Measurements from ENCODE around the gene KCNMB1. TPM values are rescaled to one million over a fixed set of nuclear protein-coding genes. Genes with fewer than 3 reads are reported as not detected.

KCNMB1 gene
- polyA plus RNA-seq, 1 experiment, result 0.04 TPM

DNA sequence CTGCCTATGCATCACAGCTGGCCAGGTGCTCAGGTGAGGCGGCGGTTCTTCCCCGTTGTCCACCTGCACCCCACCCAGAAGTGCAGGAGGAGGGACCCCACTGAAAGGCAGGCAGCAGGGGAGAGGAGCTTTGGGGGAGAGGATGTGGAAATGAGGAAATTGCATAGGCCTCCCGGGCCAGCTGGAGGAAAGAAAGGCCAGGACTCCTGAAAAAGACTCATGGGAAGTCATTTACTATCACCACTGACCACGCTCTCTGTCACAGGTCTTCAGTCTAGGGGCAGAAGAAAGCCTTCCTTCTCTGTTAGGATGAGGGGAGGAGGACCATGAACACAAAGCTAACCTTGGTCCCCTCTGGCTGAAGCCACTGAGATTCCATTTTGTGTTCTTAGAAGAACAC lies 28.1 kb downstream of the KCNMB1 start:
- Histone ChIP-seq H3K4me3 (ENCODE audit: low read depth, low read length) (no peak overlapping the region), H3K27me3 (ENCODE audit: control insufficient read depth, insufficient read depth, low read length) (no peaks in the 10 kb centered on the region), H3K36me3 (ENCODE audit: control insufficient read depth, insufficient read depth, low read length) (no peaks in the 10 kb centered on the region)
- ChIA-PET CTCF (no interaction called here), POLR2A (no interaction called here)
- no peak for DNase-seq (ENCODE audit: low read depth)
- TF ChIP-seq, protein P1, sequence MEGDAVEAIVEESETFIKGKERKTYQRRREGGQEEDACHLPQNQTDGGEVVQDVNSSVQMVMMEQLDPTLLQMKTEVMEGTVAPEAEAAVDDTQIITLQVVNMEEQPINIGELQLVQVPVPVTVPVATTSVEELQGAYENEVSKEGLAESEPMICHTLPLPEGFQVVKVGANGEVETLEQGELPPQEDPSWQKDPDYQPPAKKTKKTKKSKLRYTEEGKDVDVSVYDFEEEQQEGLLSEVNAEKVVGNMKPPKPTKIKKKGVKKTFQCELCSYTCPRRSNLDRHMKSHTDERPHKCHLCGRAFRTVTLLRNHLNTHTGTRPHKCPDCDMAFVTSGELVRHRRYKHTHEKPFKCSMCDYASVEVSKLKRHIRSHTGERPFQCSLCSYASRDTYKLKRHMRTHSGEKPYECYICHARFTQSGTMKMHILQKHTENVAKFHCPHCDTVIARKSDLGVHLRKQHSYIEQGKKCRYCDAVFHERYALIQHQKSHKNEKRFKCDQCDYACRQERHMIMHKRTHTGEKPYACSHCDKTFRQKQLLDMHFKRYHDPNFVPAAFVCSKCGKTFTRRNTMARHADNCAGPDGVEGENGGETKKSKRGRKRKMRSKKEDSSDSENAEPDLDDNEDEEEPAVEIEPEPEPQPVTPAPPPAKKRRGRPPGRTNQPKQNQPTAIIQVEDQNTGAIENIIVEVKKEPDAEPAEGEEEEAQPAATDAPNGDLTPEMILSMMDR (IDR thresholded peaks at IDR 0.05; ENCODE audit: insufficient read depth, low read depth, low read length), result no peak

DNA sequence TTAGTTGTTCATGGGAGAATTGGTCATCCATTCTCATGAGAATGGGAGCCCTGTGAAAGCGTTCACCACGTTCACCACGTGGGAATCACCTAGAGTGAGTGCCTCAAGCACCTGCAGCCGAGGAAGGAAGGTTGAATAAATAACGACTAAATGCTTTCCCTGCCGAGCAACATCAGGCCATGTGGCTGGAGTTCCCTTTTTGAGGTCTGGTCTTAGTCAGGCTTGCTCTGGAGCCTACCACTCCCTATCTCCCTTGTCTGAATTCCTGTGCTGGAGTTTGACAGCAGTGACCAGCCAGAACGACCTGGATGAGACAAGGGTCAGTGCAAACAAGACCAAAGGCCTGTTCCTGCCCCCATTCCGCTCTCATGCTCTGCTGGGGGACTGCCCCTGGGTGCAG lies 28.5 kb downstream of the KCNMB1 start:
- POLR2A ChIA-PET, result no interaction called here
- Histone ChIP-seq H3K27me3 (ENCODE audit: control insufficient read depth, insufficient read depth, low read length) (no peaks in the 10 kb centered on the region), H3K36me3 (ENCODE audit: control insufficient read depth, insufficient read depth, low read length) (no peaks in the 10 kb centered on the region), H3K4me3 (ENCODE audit: low read depth, low read length) (no peak overlapping the region)
- CTCF ChIA-PET, result no interaction called here
- TF ChIP-seq, protein P1 (IDR thresholded peaks at IDR 0.05; ENCODE audit: insufficient read depth, low read depth, low read length), result no peak
- DNase-seq (ENCODE audit: low read depth), result no peak

DNA sequence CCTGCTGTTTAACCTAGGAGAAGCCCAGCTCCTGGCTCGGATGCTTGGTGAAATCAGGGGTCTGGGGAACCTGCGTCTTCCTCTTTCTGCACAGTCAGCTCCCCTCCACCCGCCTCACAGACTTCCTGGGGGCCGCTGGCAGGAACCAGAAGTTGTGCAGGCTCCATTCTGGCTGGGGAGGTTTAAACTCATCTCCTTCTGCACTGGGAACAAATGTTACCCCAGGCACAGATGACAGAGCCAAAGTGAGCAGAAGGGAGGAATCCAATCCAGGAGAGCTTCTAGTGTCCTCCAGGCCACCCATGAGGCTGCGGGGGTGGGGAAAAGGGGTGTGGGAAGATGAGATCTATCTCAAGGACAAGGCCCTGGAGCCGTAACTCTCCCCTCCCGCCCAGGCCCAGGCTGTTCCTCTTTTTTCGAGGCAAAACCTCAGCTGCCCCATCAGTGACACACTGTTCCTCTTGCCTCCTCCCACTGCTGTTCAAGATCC lies 31.2 kb downstream of the KCNMB1 start:
- DNase-seq (ENCODE audit: low read depth), result no peak
- CTCF ChIA-PET, result no interaction called here
- Histone ChIP-seq H3K4me3 (ENCODE audit: low read depth, low read length) (no peak overlapping the region), H3K36me3 (ENCODE audit: control insufficient read depth, insufficient read depth, low read length) (no peaks in the 10 kb centered on the region), H3K27me3 (ENCODE audit: control insufficient read depth, insufficient read depth, low read length) (0 out of 2 replicates have a peak, but pooled peaks cover 2% of the 10 kb centered on the region)
- TF ChIP-seq, protein P1 (IDR thresholded peaks at IDR 0.05; ENCODE audit: insufficient read depth, low read depth, low read length), result no peak
- POLR2A ChIA-PET, result no interaction called here

DNA sequence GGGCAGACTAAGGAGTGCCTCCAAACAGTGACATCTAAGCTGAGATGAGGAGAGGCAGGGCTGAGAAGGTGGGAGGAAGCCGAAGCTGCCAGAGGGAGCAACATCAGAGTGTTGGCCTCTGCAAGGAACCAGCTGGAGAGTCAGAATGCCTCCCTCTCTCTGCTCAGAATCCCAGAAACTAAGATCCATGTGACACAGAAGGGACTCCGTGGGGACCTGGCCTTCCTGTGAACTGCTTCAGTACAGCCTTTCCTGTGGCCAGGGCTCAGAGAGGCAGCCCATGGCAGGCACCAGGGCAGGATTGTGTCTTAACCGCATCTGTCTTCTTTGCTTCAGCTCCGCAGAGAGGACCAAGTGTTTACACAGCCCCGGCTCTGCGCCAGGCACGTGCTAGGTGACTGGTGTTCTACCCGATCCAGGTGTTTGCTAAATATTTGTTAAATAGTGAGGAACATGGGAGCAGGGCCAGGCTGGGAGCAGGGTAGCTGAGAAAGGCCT lies 33.5 kb downstream of the KCNMB1 start:
- TF ChIP-seq, protein P1 (IDR thresholded peaks at IDR 0.05; ENCODE audit: insufficient read depth, low read depth, low read length), result no peak
- no peak for DNase-seq (ENCODE audit: low read depth)
- ChIA-PET CTCF (no interaction called here), POLR2A (no interaction called here)
- Histone ChIP-seq H3K36me3 (ENCODE audit: control insufficient read depth, insufficient read depth, low read length) (no peaks in the 10 kb centered on the region), H3K27me3 (ENCODE audit: control insufficient read depth, insufficient read depth, low read length) (peaks cover 3% of the 10 kb centered on the region), H3K4me3 (ENCODE audit: low read depth, low read length) (no peak overlapping the region)

DNA sequence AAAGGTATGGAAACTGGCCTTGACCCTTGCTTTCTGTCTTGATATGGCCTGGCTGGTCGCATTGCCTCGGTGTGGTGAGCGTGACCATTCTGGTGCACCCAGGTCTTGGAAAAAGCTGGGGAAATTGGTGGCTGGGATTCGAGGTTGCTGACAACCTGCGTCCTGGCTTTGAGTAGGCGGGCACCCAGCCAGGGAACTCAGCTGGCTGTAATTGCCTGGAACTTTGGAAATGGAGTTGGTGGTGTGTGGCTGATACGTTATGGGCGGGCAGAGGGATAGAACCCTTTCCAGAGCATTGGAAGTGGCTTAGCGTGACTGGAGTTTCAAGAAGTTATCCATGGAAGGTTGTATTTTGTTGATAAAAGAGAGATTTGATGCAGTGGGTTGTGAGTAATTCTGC lies 35.2 kb downstream of the KCNMB1 start:
- no peak for DNase-seq (ENCODE audit: low read depth)

More for the DNA sequence above, 35.2 kb downstream of the KCNMB1 start:
- TF ChIP-seq, protein P1 (IDR thresholded peaks at IDR 0.05; ENCODE audit: insufficient read depth, low read depth, low read length), result no peak
- POLR2A ChIA-PET, result no interaction called here
- Histone ChIP-seq H3K27me3 (ENCODE audit: control insufficient read depth, insufficient read depth, low read length) (peaks cover 3% of the 10 kb centered on the region), H3K36me3 (ENCODE audit: control insufficient read depth, insufficient read depth, low read length) (no peaks in the 10 kb centered on the region), H3K4me3 (ENCODE audit: low read depth, low read length) (no peak overlapping the region)
- CTCF ChIA-PET, result interaction anchor here (1.4 kb wide), 1 partner anchor 85 kb away, joined by 3 read pairs; no protein-coding TSS in a partner anchor

All from BJ (cell line).